ENCODE measurements around the gene CWC15. TPM values are rescaled to one million over a fixed set of nuclear protein-coding genes. Genes with fewer than 3 reads are reported as not detected.

The CWC15 gene
- total and polyA plus RNA-seq, 2 donors (not counting 1 experiment from before 2014, with no cell fraction given) = 18.1 to 59.8 TPM

DNA sequence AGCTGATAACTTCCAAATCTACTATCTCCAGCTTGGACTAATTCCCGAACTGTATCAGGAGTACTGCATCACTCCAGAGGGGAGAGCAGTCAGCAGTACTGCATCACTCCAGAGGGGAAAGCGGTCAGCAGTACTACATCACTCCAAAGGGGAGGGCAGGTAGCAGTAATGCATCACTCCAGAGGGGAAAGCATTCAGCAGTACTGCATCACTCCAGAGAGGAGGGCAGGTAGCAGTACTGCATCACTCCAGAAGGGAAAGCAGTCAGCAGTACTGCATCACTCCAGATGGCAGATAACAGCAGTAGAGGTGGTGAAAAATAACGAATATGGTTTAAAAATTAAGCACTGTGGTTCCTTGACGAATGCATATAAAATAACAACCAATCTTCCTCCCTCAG is 8.4 kb downstream of the CWC15 start:
- H4K20me1 ChIP-seq (ENCODE audit: control insufficient read depth, insufficient read depth, low read length, poor library complexity, severe bottlenecking) = peaks cover 27% of the 10 kb centered on the region
- no peaks in the 10 kb centered on the region for H3K4me1 Mint-ChIP-seq
- no peak overlapping the region for H3K9ac ChIP-seq (ENCODE audit: low read length)
- no peaks in the 10 kb centered on the region for H3K4me1 ChIP-seq (ENCODE audit: control insufficient read depth in 2 of 2, insufficient read depth in 2 of 2, low read length in 2 of 2)
- no peaks in the 10 kb centered on the region for H3K9me3 Mint-ChIP-seq (ENCODE audit: insufficient read depth)
- ATAC-seq (ENCODE audit: low read depth) (no peak), DNase-seq (no peak)
- no peak overlapping the region for H2AFZ ChIP-seq (ENCODE audit: insufficient read depth, low read depth, low read length, poor library complexity, severe bottlenecking)
- no peak overlapping the region for H3K27ac ChIP-seq (ENCODE audit: low read length in 2 of 2)
- no peaks in the 10 kb centered on the region for H3K9me3 ChIP-seq (ENCODE audit: control extremely low read depth in 1 of 3, control insufficient read depth in 2 of 3, insufficient read depth in 1 of 3, low read length in 2 of 3)
- WGBS (ENCODE audit: insufficient coverage) = 86% methylated on average over 2 of the region's 4 CpGs
- no peak overlapping the region for H3K4me3 ChIP-seq (ENCODE audit: control extremely low read depth in 1 of 5, extremely low read depth in 1 of 5, insufficient read depth in 1 of 5, low read depth in 2 of 5, low read length in 4 of 5)
- H3K36me3 ChIP-seq (replicated peaks in 1 of 2; ENCODE audit: control extremely low read depth in 1 of 2, control insufficient read depth in 1 of 2, extremely low read depth in 1 of 2, insufficient read depth in 2 of 2, low read length in 1 of 2) = peaks cover 25 to 89% of the 10 kb centered on the region in 2 experiments
- intact Hi-C loops (cut with micrococcal nuclease) = no loop called here
- H3K4me2 ChIP-seq (replicated peaks; ENCODE audit: low read depth, low read length, poor library complexity, severe bottlenecking) = no peak overlapping the region
- ChIA-PET POLR2A (no interaction called here), CTCF (no interaction called here)
- H3K27me3 Mint-ChIP-seq = no peaks in the 10 kb centered on the region
- no peaks in the 10 kb centered on the region for H3K27me3 ChIP-seq (replicated peaks in 1 of 4; ENCODE audit: control extremely low read depth in 1 of 4, control insufficient read depth in 3 of 4, insufficient read depth in 4 of 4, low read length in 3 of 4)
- H3K4me3 Mint-ChIP-seq = no peak overlapping the region
- TF ChIP-seq, protein P1, sequence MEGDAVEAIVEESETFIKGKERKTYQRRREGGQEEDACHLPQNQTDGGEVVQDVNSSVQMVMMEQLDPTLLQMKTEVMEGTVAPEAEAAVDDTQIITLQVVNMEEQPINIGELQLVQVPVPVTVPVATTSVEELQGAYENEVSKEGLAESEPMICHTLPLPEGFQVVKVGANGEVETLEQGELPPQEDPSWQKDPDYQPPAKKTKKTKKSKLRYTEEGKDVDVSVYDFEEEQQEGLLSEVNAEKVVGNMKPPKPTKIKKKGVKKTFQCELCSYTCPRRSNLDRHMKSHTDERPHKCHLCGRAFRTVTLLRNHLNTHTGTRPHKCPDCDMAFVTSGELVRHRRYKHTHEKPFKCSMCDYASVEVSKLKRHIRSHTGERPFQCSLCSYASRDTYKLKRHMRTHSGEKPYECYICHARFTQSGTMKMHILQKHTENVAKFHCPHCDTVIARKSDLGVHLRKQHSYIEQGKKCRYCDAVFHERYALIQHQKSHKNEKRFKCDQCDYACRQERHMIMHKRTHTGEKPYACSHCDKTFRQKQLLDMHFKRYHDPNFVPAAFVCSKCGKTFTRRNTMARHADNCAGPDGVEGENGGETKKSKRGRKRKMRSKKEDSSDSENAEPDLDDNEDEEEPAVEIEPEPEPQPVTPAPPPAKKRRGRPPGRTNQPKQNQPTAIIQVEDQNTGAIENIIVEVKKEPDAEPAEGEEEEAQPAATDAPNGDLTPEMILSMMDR (IDR thresholded peaks at IDR 0.05) = no peak
- TF ChIP-seq EZH2 (IDR thresholded peaks at IDR 0.05; ENCODE audit: borderline replicate concordance, insufficient read depth, low read depth, low read length, poor library complexity, severe bottlenecking) = no peak
- H3K27ac Mint-ChIP-seq = no peak overlapping the region
- H3K79me2 ChIP-seq (ENCODE audit: control insufficient read depth, insufficient read depth, low read length) = no peaks in the 10 kb centered on the region

DNA sequence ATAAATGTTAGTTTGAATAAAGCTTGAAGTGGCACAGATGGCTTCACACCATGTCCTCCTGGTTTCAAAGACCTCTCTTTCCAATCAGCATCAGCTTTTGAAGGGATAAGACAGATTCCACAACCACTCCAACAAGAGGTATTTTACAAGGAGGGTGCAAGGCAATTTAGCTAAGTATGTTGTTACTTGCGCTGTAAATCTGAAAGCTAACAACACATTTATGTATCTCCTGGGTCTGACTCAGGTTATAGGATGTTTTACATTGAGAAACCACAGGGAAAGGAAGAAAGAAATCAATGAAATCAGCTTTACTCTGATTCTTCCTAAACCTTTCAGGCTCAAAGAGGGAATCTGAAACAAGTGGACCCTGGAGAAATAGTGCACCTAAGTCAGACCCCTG is 12.1 kb downstream of the CWC15 start:
- Histone ChIP-seq H3K4me2 (replicated peaks; ENCODE audit: low read depth, low read length, poor library complexity, severe bottlenecking) (no peak overlapping the region), H3K27me3 (replicated peaks in 1 of 4; ENCODE audit: control extremely low read depth in 1 of 4, control insufficient read depth in 3 of 4, insufficient read depth in 4 of 4, low read length in 3 of 4) (no peaks in the 10 kb centered on the region), H3K9me3 (ENCODE audit: control extremely low read depth in 1 of 3, control insufficient read depth in 2 of 3, insufficient read depth in 1 of 3, low read length in 2 of 3) (no peaks in the 10 kb centered on the region), H3K36me3 (replicated peaks in 1 of 2; ENCODE audit: control extremely low read depth in 1 of 2, control insufficient read depth in 1 of 2, extremely low read depth in 1 of 2, insufficient read depth in 2 of 2, low read length in 1 of 2) (peaks cover 17 to 60% of the 10 kb centered on the region in 2 experiments), H4K20me1 (ENCODE audit: control insufficient read depth, insufficient read depth, low read length, poor library complexity, severe bottlenecking) (peaks cover 9% of the 10 kb centered on the region), H3K4me3 (ENCODE audit: control extremely low read depth in 1 of 5, extremely low read depth in 1 of 5, insufficient read depth in 1 of 5, low read depth in 2 of 5, low read length in 4 of 5) (no peak overlapping the region), H2AFZ (ENCODE audit: insufficient read depth, low read depth, low read length, poor library complexity, severe bottlenecking) (no peak overlapping the region), H3K27ac (ENCODE audit: low read length in 2 of 2) (no peak overlapping the region), H3K79me2 (ENCODE audit: control insufficient read depth, insufficient read depth, low read length) (no peaks in the 10 kb centered on the region), H3K9ac (ENCODE audit: low read length) (no peak overlapping the region), H3K4me1 (ENCODE audit: control insufficient read depth in 2 of 2, insufficient read depth in 2 of 2, low read length in 2 of 2) (no peaks in the 10 kb centered on the region)
- ATAC-seq (ENCODE audit: low read depth) = no peak
- WGBS (ENCODE audit: insufficient coverage) = no CpG with 5 or more reads among the region's 1 CpG
- intact Hi-C loops (cut with micrococcal nuclease) = no loop called here
- TF ChIP-seq EZH2 (IDR thresholded peaks at IDR 0.05; ENCODE audit: borderline replicate concordance, insufficient read depth, low read depth, low read length, poor library complexity, severe bottlenecking) = no peak
- TF ChIP-seq, protein P1 (IDR thresholded peaks at IDR 0.05) = no peak
- Mint-ChIP-seq H3K4me3 (no peak overlapping the region), H3K4me1 (no peaks in the 10 kb centered on the region), H3K27me3 (no peaks in the 10 kb centered on the region), H3K27ac (no peak overlapping the region), H3K9me3 (ENCODE audit: insufficient read depth) (no peaks in the 10 kb centered on the region)
- DNase-seq = no peak
- ChIA-PET CTCF (interaction anchor here (1.3 kb wide), 1 partner anchor 13 kb away, joined by 4 read pairs; no protein-coding TSS in a partner anchor), POLR2A (no interaction called here)
